Neutrophil (primary cell): ENCODE data around the gene SAMD3.

Source experiments
- H3K27ac ChIP-seq: fragments of 200-600 bp; sonication (generic); 2 replicates; pipeline ENCODE4 v1.5.1; 2016; ENCODE audit warnings: mild to moderate bottlenecking, moderate library complexity
- H3K27me3 ChIP-seq: fragments of 200-600 bp; sonication (generic); 2 replicates; pipeline ENCODE4 v1.6.0; 2016; ENCODE audit warnings: mild to moderate bottlenecking
- H3K36me3 ChIP-seq: fragments of 200-600 bp; sonication (generic); 2 replicates; pipeline ENCODE4 v1.5.1; 2017
- H3K4me1 ChIP-seq, 2 experiments: fragments of 200-600 bp in 1 of 2; sonication (generic) in 1 of 2; 1 replicate in 1 of 2; 2 replicates in 1 of 2; pipeline versions ENCODE4 v1.5.1 to v1.6.1; 2013 to 2016; ENCODE audit warnings: low read depth in 1 of 2, low read length in 1 of 2, mild to moderate bottlenecking in 1 of 2, moderate library complexity in 1 of 2; ENCODE audit not compliant: control insufficient read depth in 1 of 2, insufficient read depth in 1 of 2
- H3K4me3 ChIP-seq, 2 experiments: fragments of 200-600 bp in 1 of 2; sonication (generic) in 1 of 2; 1 replicate in 1 of 2; 2 replicates in 1 of 2; pipeline ENCODE4 v1.5.1; 2013 to 2016; ENCODE audit warnings: low read depth in 1 of 2, low read length in 1 of 2, mild to moderate bottlenecking in 1 of 2, moderate library complexity in 1 of 2
- H3K9me3 ChIP-seq: fragments of 200-600 bp; sonication (generic); 2 replicates; pipeline ENCODE4 v1.5.1; 2016
- TF ChIP-seq, protein P1 (sequence below): fragments of 200-600 bp; sonication (generic); IDR thresholded peaks from 2 replicates; pipeline ENCODE4 v1.5.1; 2016; ENCODE audit warnings: antibody characterized with exemption

Gene SAMD3

GRCh38 chr6:130207979-130208649 is 14.6 kb downstream of the SAMD3 start:
- H3K27me3 ChIP-seq, result no peaks in the 10 kb centered on the region
- no peak overlapping the region for H3K27ac ChIP-seq
- TF ChIP-seq, protein P1, sequence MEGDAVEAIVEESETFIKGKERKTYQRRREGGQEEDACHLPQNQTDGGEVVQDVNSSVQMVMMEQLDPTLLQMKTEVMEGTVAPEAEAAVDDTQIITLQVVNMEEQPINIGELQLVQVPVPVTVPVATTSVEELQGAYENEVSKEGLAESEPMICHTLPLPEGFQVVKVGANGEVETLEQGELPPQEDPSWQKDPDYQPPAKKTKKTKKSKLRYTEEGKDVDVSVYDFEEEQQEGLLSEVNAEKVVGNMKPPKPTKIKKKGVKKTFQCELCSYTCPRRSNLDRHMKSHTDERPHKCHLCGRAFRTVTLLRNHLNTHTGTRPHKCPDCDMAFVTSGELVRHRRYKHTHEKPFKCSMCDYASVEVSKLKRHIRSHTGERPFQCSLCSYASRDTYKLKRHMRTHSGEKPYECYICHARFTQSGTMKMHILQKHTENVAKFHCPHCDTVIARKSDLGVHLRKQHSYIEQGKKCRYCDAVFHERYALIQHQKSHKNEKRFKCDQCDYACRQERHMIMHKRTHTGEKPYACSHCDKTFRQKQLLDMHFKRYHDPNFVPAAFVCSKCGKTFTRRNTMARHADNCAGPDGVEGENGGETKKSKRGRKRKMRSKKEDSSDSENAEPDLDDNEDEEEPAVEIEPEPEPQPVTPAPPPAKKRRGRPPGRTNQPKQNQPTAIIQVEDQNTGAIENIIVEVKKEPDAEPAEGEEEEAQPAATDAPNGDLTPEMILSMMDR, result no peak
- no peaks in the 10 kb centered on the region for H3K36me3 ChIP-seq
- H3K9me3 ChIP-seq, result no peaks in the 10 kb centered on the region
- no peaks in the 10 kb centered on the region for H3K4me1 ChIP-seq
- no peak overlapping the region for H3K4me3 ChIP-seq

DNA sequence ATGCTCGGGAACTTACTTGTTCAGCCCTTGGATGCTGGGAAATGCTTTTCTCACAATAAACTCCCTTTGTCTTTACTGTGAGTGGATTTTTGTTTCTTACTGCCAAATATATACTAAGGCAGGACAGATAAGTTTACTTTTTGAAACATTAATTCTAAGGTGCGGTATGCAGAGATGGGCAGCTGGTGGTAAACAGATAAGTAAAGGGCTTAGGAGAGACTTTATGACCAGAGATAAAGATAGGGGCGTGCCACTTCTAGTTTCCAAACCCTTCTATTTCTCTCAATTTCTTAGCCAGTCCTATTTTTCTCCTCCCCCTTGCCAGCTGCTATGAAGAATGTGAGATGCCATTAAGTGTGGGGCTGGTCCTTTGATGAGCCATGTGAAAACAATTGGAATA is 16.3 kb downstream of the SAMD3 start:
- H3K27me3 ChIP-seq, result no peaks in the 10 kb centered on the region
- TF ChIP-seq, protein P1, result no peak
- no peaks in the 10 kb centered on the region for H3K4me1 ChIP-seq
- no peak overlapping the region for H3K27ac ChIP-seq
- no peaks in the 10 kb centered on the region for H3K9me3 ChIP-seq
- no peak overlapping the region for H3K4me3 ChIP-seq
- H3K36me3 ChIP-seq, result no peaks in the 10 kb centered on the region

- TF ChIP-seq, protein P1, result no peak
- Histone ChIP-seq H3K27me3 (no peaks in the 10 kb centered on the region), H3K9me3 (no peaks in the 10 kb centered on the region), H3K36me3 (no peaks in the 10 kb centered on the region), H3K27ac (no peak overlapping the region), H3K4me3 (no peak overlapping the region), H3K4me1 (no peaks in the 10 kb centered on the region)
Measured at GRCh38 chr6:130204322-130204721, 18.4 kb downstream of the SAMD3 start.

DNA sequence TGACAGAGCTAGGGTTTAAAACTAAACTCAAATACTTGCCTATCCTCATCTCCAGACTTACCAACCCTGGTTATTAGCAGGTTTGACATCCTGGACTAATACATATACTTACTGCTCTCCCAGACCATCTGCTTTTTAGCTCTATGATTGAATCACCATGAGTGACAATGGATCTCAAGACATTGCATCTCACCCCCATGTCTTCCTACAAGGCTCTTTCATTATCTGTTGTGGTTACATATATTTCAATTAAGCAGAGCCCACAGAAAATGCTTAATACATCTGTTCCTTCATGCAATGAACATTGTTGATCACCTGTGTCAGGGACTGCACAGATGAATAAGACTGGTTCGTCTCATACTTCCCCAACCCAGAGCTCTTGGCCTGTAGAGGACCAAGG is 19.4 kb downstream of the SAMD3 start:
- no peaks in the 10 kb centered on the region for H3K4me1 ChIP-seq
- TF ChIP-seq, protein P1, result no peak
- H3K27me3 ChIP-seq, result no peaks in the 10 kb centered on the region
- no peaks in the 10 kb centered on the region for H3K9me3 ChIP-seq
- no peak overlapping the region for H3K27ac ChIP-seq
- H3K36me3 ChIP-seq, result no peaks in the 10 kb centered on the region
- H3K4me3 ChIP-seq, result no peak overlapping the region

DNA sequence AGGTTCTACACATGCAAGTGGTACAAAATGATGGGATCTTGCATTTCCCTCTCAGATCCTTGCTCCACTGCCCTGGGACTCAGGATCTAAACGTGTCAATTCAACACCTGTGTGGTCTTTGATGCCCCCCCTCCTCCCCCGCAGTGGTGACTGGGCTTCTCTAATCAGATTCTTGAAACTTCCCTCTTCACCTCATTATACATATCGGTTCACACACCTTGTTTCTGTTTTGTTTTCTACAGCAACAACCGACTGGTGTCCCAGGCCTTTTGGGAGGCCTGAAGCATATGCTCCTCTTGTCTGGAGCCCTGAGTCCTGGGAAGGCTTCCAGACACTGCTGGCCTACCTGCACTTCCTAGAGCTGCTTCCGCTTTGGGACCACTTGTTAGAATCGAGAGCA is 20.0 kb downstream of the SAMD3 start:
- TF ChIP-seq, protein P1, result no peak
- H3K4me1 ChIP-seq, result no peaks in the 10 kb centered on the region
- no peaks in the 10 kb centered on the region for H3K36me3 ChIP-seq
- H3K9me3 ChIP-seq, result no peaks in the 10 kb centered on the region
- no peaks in the 10 kb centered on the region for H3K27me3 ChIP-seq
- H3K4me3 ChIP-seq, result no peak overlapping the region
- H3K27ac ChIP-seq, result no peak overlapping the region

GRCh38 chr6:130200020-130200419 is 22.7 kb downstream of the SAMD3 start:
- Histone ChIP-seq H3K27ac (no peak overlapping the region), H3K27me3 (no peaks in the 10 kb centered on the region)

More at GRCh38 chr6:130200020-130200419, 22.7 kb downstream of the SAMD3 start:
- Histone ChIP-seq H3K4me1 (no peaks in the 10 kb centered on the region), H3K9me3 (no peaks in the 10 kb centered on the region), H3K4me3 (no peak overlapping the region), H3K36me3 (no peaks in the 10 kb centered on the region)
- TF ChIP-seq, protein P1, result no peak
